Neural progenitor cell (in vitro differentiated cells): Measurements from ENCODE around the gene JADE2. TPM values are rescaled to one million over a fixed set of nuclear protein-coding genes. Genes with fewer than 3 reads are reported as not detected.

Experiments
- DNase-seq: peaks from one replicate; pipeline ENCODE4 v3.0.0-alpha.2; 2016; ENCODE audit warnings: low spot score
- H2AFZ ChIP-seq: fragments of 200-600 bp; sonication (generic); replicated peaks from 2 replicates; pipeline ENCODE4 v1.6.1; 2016; ENCODE audit warnings: antibody characterized with exemption
- H3F3A ChIP-seq: fragments of 200-600 bp; sonication (generic); 2 replicates; pipeline ENCODE4 v1.6.1; 2016; ENCODE audit warnings: antibody characterized with exemption, low read depth
- H3K27ac ChIP-seq: fragments of 200-600 bp; sonication (generic); 2 replicates; pipeline ENCODE4 v1.5.1; 2016; ENCODE audit warnings: mild to moderate bottlenecking
- H3K27me3 ChIP-seq: fragments of 200-600 bp; sonication (generic); 2 replicates; pipeline ENCODE4 v1.6.1; 2016; ENCODE audit warnings: mild to moderate bottlenecking, moderate library complexity
- H3K36me3 ChIP-seq: fragments of 200-600 bp; sonication (generic); 2 replicates; pipeline ENCODE4 v1.5.1; 2016
- H3K4me1 ChIP-seq: fragments of 200-600 bp; sonication (generic); 2 replicates; pipeline ENCODE4 v1.6.1; 2016; ENCODE audit warnings: mixed run types
- H3K4me2 ChIP-seq: fragments of 200-600 bp; sonication (generic); 2 replicates; pipeline ENCODE4 v1.6.1; 2016
- H3K4me3 ChIP-seq: fragments of 200-600 bp; sonication (generic); 2 replicates; pipeline ENCODE4 v1.5.1; 2016
- H3K79me2 ChIP-seq: fragments of 200-600 bp; sonication (generic); 2 replicates; pipeline ENCODE4 v1.6.1; 2016; ENCODE audit warnings: low read depth
- H3K9ac ChIP-seq: fragments of 200-600 bp; sonication (generic); 2 replicates; pipeline ENCODE4 v1.6.1; 2016
- H3K9me3 ChIP-seq: fragments of 200-600 bp; sonication (generic); 2 replicates; pipeline ENCODE4 v1.5.1; 2016; ENCODE audit warnings: low read depth
- H4K20me1 ChIP-seq: fragments of 200-600 bp; sonication (generic); 2 replicates; pipeline ENCODE4 v1.6.1; 2016; ENCODE audit warnings: low read depth
- H3K27ac Mint-ChIP-seq: 3 replicates; pipeline ENCODE4 v1.8.0; 2021; ENCODE audit warnings: mixed read lengths
- H3K27me3 Mint-ChIP-seq: 2 replicates; pipeline ENCODE4 v1.8.0; 2022; ENCODE audit warnings: low read depth, mild to moderate bottlenecking, inconsistent platforms, moderate library complexity, mixed read lengths; ENCODE audit not compliant: insufficient read depth
- H3K36me3 Mint-ChIP-seq: 3 replicates; pipeline ENCODE4 v1.8.0; 2021; ENCODE audit warnings: mixed read lengths
- H3K4me1 Mint-ChIP-seq: 3 replicates; pipeline ENCODE4 v1.8.0; 2021; ENCODE audit warnings: mixed read lengths
- H3K4me3 Mint-ChIP-seq: 3 replicates; pipeline ENCODE4 v1.8.0; 2021; ENCODE audit warnings: mild to moderate bottlenecking, moderate library complexity, mixed read lengths
- H3K9me3 Mint-ChIP-seq: 3 replicates; pipeline ENCODE4 v1.8.0; 2020; ENCODE audit warnings: mixed read lengths
- EZH2 ChIP-seq: fragments of 200-600 bp; sonication (generic); IDR thresholded peaks from 2 replicates; pipeline ENCODE4 v1.6.1; 2017; ENCODE audit warnings: antibody characterized with exemption, mild to moderate bottlenecking, moderate library complexity
- EZH2phosphoT487 ChIP-seq: fragments of 200-600 bp; sonication (generic); IDR thresholded peaks from 2 replicates; pipeline ENCODE4 v1.6.1; 2017; ENCODE audit warnings: antibody characterized with exemption
- total RNA-seq: library from RNA; depleted of rRNA; stranded (reverse); fragments of >200 nt; gene quantifications from 2 replicates; pipeline ENCODE4 v1.2.3, GENCODE V29; 2015; ENCODE audit warnings: low replicate concordance
- TF ChIP-seq, protein P1 (sequence below): fragments of 200-600 bp; sonication (generic); IDR thresholded peaks from 2 replicates; pipeline ENCODE4 v1.5.1; 2017; ENCODE audit warnings: antibody characterized with exemption, mild to moderate bottlenecking

The JADE2 gene
- total RNA-seq, 1 donor from 2014 or later = 1.7 TPM

DNA sequence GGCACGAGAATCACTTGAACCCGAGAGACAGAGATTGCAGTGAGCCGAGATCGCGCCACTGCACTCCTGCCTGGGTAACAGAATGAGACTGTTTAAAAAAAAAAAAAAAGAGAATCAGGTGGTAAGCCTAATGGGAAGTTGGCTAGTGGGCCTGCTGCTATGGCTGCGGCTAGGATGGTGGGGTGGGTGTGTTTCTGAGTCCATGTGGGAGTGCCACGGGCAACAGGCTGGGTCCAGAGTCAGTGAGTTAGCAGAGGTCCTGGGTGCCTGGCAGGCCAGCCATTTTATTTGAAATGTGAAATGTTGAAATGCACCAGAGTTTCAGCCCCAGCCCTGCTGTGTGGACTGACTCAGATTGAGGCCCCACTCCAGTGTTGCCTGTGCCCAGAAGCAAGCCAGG lies 37.8 kb downstream of the JADE2 start:
- Mint-ChIP-seq H3K4me1 (peaks cover 8% of the 10 kb centered on the region), H3K27ac (no peak overlapping the region), H3K36me3 (no peaks in the 10 kb centered on the region), H3K9me3 (no peaks in the 10 kb centered on the region), H3K27me3 (peaks cover 8% of the 10 kb centered on the region), H3K4me3 (no peak overlapping the region)
- Histone ChIP-seq H3K27me3 (no peaks in the 10 kb centered on the region), H3K36me3 (no peaks in the 10 kb centered on the region), H3K4me3 (no peak overlapping the region), H3K9ac (no peak overlapping the region), H3K79me2 (no peaks in the 10 kb centered on the region), H2AFZ (no peak overlapping the region), H3K27ac (no peak overlapping the region), H3K4me1 (no peaks in the 10 kb centered on the region), H4K20me1 (no peaks in the 10 kb centered on the region), H3K9me3 (no peaks in the 10 kb centered on the region), H3F3A (no peaks in the 10 kb centered on the region), H3K4me2 (no peak overlapping the region)
- DNase-seq = no peak
- TF ChIP-seq, protein P1, sequence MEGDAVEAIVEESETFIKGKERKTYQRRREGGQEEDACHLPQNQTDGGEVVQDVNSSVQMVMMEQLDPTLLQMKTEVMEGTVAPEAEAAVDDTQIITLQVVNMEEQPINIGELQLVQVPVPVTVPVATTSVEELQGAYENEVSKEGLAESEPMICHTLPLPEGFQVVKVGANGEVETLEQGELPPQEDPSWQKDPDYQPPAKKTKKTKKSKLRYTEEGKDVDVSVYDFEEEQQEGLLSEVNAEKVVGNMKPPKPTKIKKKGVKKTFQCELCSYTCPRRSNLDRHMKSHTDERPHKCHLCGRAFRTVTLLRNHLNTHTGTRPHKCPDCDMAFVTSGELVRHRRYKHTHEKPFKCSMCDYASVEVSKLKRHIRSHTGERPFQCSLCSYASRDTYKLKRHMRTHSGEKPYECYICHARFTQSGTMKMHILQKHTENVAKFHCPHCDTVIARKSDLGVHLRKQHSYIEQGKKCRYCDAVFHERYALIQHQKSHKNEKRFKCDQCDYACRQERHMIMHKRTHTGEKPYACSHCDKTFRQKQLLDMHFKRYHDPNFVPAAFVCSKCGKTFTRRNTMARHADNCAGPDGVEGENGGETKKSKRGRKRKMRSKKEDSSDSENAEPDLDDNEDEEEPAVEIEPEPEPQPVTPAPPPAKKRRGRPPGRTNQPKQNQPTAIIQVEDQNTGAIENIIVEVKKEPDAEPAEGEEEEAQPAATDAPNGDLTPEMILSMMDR = no peak
- TF ChIP-seq EZH2 (no peak), EZH2phosphoT487 (no peak)

GRCh38 chr5:134563962-134564361 lies 38.5 kb downstream of the JADE2 start:
- Histone ChIP-seq H3K27me3 (no peaks in the 10 kb centered on the region), H3K9ac (no peak overlapping the region), H3K4me2 (no peak overlapping the region), H3K79me2 (no peaks in the 10 kb centered on the region), H3F3A (peaks cover 2% of the 10 kb centered on the region), H2AFZ (no peak overlapping the region), H3K27ac (no peak overlapping the region), H3K36me3 (no peaks in the 10 kb centered on the region), H3K9me3 (no peaks in the 10 kb centered on the region), H3K4me1 (peaks cover 4% of the 10 kb centered on the region), H3K4me3 (no peak overlapping the region), H4K20me1 (no peaks in the 10 kb centered on the region)
- peaks cover 8% of the 10 kb centered on the region for H3K27me3 Mint-ChIP-seq
- H3K27ac Mint-ChIP-seq = no peak overlapping the region
- TF ChIP-seq EZH2 (no peak), EZH2phosphoT487 (no peak)
- TF ChIP-seq, protein P1 = no peak
- H3K9me3 Mint-ChIP-seq = no peaks in the 10 kb centered on the region
- H3K4me3 Mint-ChIP-seq = no peak overlapping the region
- no peaks in the 10 kb centered on the region for H3K36me3 Mint-ChIP-seq
- peaks cover 10% of the 10 kb centered on the region for H3K4me1 Mint-ChIP-seq
- DNase-seq = no peak

DNA sequence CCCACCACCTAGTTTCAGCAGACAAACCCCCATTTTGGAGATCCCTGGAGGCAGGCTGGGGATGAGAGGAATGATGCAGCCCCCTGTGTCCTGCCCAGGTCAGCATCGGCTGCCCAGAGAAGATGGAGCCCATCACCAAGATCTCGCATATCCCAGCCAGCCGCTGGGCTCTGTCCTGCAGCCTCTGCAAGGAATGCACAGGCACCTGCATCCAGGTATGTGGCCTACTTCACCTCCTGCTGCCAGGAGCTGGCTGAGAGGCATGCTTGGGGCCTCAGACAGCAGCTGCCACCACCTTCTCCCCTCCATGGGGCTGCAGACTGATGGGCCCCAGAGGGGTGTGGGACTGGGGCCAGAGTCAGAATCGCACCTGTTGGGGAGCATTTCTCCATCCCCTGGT lies 38.9 kb downstream of the JADE2 start:
- TF ChIP-seq, protein P1 = no peak
- TF ChIP-seq EZH2phosphoT487 = no peak
- TF ChIP-seq EZH2 = no peak
- H3K27ac Mint-ChIP-seq = no peak overlapping the region
- Histone ChIP-seq H3K36me3 (no peaks in the 10 kb centered on the region), H3K27ac (no peak overlapping the region), H3K4me3 (no peak overlapping the region), H3K9ac (no peak overlapping the region), H3K9me3 (no peaks in the 10 kb centered on the region), H4K20me1 (no peaks in the 10 kb centered on the region), H3K79me2 (no peaks in the 10 kb centered on the region), H3K4me1 (peaks cover 8% of the 10 kb centered on the region), H2AFZ (no peak overlapping the region), H3F3A (peaks cover 7% of the 10 kb centered on the region), H3K27me3 (no peaks in the 10 kb centered on the region), H3K4me2 (no peak overlapping the region)
- DNase-seq = no peak
- H3K36me3 Mint-ChIP-seq = no peaks in the 10 kb centered on the region
- H3K4me3 Mint-ChIP-seq = no peak overlapping the region
- peaks cover 14% of the 10 kb centered on the region for H3K4me1 Mint-ChIP-seq
- H3K9me3 Mint-ChIP-seq = no peaks in the 10 kb centered on the region
- H3K27me3 Mint-ChIP-seq = peaks cover 10% of the 10 kb centered on the region
